ENCODE data around the gene SOX6. TPM values are rescaled to one million over a fixed set of nuclear protein-coding genes. Genes with fewer than 3 reads are reported as not detected.

Gene SOX6
- 11.1 and 11.2 TPM in 2 replicates for total RNA-seq (2016; rRNA removed; fragmentation: Illumina TruSeq; extraction: Trizol)
- total RNA-seq (2016; cell fraction: cytosol; rRNA removed; fragmentation: Illumina TruSeq; extraction: Trizol; ENCODE audit: low read depth), result 5.0 and 7.1 TPM in 2 replicates
- 9.8 TPM in 2 replicates for total RNA-seq (2016; cell fraction: insoluble cytoplasmic fraction; rRNA removed; fragmentation: Illumina TruSeq; extraction: Trizol)
- total RNA-seq (2016; cell fraction: membrane; rRNA removed; fragmentation: Illumina TruSeq; extraction: Trizol), result 3.7 and 4.3 TPM in 2 replicates
- total RNA-seq (2016; cell fraction: nucleus; rRNA removed; fragmentation: Illumina TruSeq; extraction: Trizol), result 42.1 and 45.0 TPM in 2 replicates
- 2.0 and 2.6 TPM in 2 replicates for polyA plus RNA-seq (2011; rRNA removed)
- polyA plus RNA-seq (2011; cell fraction: cytosol; rRNA removed), result 1.5 and 1.6 TPM in 2 replicates
- polyA plus RNA-seq (2011; cell fraction: nucleus; rRNA removed), result 3.0 TPM in 2 replicates
- 1.9 and 2.6 TPM in 2 replicates for polyA plus RNA-seq (2012)
- 0.21 and 0.66 TPM in 2 replicates for polyA plus RNA-seq (2016; cell fraction: cytosol; fragmentation: Illumina TruSeq; extraction: Trizol; ENCODE audit: low read depth)
- polyA plus RNA-seq (2016; cell fraction: insoluble cytoplasmic fraction; fragmentation: Illumina TruSeq; extraction: Trizol; ENCODE audit: low read depth), result 6.1 and 7.0 TPM in 2 replicates
- polyA plus RNA-seq (2016; cell fraction: membrane; fragmentation: Illumina TruSeq; extraction: Trizol; ENCODE audit: low read depth), result 0.65 and 1.4 TPM in 2 replicates
- polyA plus RNA-seq (2016; cell fraction: nucleus; fragmentation: Illumina TruSeq; extraction: Trizol; ENCODE audit: insufficient read depth, low read depth), result 6.4 and 8.3 TPM in 2 replicates
- 0.30 and 10.1 TPM in 2 replicates for polyA minus RNA-seq (2011; rRNA and poly(A)+ RNA removed; ENCODE audit: low replicate concordance)
- polyA minus RNA-seq (2011; cell fraction: cytosol; rRNA and poly(A)+ RNA removed), result 3.0 and 5.5 TPM in 2 replicates
- polyA minus RNA-seq (2011; cell fraction: nucleus; rRNA and poly(A)+ RNA removed), result 72.4 and 79.2 TPM in 2 replicates
- Bru-seq, nascent RNA, result percentile 60 among the genes with signal in this experiment
- percentile 45 among the genes with signal in this experiment for BruChase-seq, experiment 1, labeled RNA remaining after a 6-hour chase
- BruChase-seq, experiment 2, labeled RNA remaining after a 2-hour chase, result percentile 49 among the genes with signal in this experiment
- long read RNA-seq, experiment 1, result 0 reads
- long read RNA-seq, experiment 2, partial matches to known transcripts, result 0 of 3 reads
- long read RNA-seq, experiment 2, other reads (novel, unspliced or antisense), result 3 of 3 reads

GRCh38 chr11:16356057-16356760 is at the start of gene SOX6:
Gene SOX6, minus strand, starts transcription at chr11:16356546. Its CDS starts 15,298 bp downstream, at chr11:16341248.
- peaks cover 65% of the 10 kb centered on the region for H3K4me1 ChIP-seq (ENCODE audit: insufficient read depth, low read length)
- H3K79me2 ChIP-seq (ENCODE audit: insufficient read depth, low read length), result peaks cover 3% of the 10 kb centered on the region
- in situ Hi-C loops (cut with HindIII; ENCODE audit: extremely low pct_ligation_motif_present, low pct_unique_long_range_greater_than_20kb) (no loop called here), intact Hi-C loops (cut with micrococcal nuclease; ENCODE audit: unreplicated experiment) (loop anchor here (2.0 to 5.0 kb wide), 3 partner anchors 47 to 251 kb away; no protein-coding TSS in a partner anchor)
- WGBS (ENCODE audit: low lambda C conversion rate), result 3% methylated on average over 3 of the region's 3 CpGs
- ATAC-seq, result peak; percentile 100
- no peaks in the 10 kb centered on the region for H3K27me3 ChIP-seq (ENCODE audit: control insufficient read depth in 1 of 2, insufficient read depth in 2 of 2, low read length in 2 of 2)
- peak within 1 kb of the TSS; percentile 65 for H3K4me2 ChIP-seq (ENCODE audit: low read depth, low read length)
- peak within 1 kb of the TSS; percentile 63 for H3K27ac ChIP-seq (ENCODE audit: extremely low read length, insufficient read depth, low read length)
- peak; percentile 94 for DNase-seq (ENCODE audit: low spot score)
- CTCF ChIA-PET (ENCODE audit: low intra/inter-chr PET ratio, low total read pairs), result no interaction called here
- H3K4me3 ChIP-seq (replicated peaks in 1 of 3; ENCODE audit: insufficient read depth in 1 of 3, low read depth in 2 of 3, low read length in 3 of 3), result peak within 1 kb of the TSS in 2 of 3 experiments; percentile 31 to 36; a peak in 2 of 6 replicates
- no peak within 1 kb of the TSS for H2AFZ ChIP-seq (ENCODE audit: low read length)
- POLR2A ChIA-PET, result no interaction called here
- no peaks in the 10 kb centered on the region for H3K9me3 ChIP-seq (ENCODE audit: low read length)
- no TSS peak for BruUV-seq (replicated peaks)
- H3K9ac ChIP-seq (ENCODE audit: insufficient read depth, low read depth, low read length), result peak within 1 kb of the TSS; percentile 55
- no peaks in the 10 kb centered on the region for H4K20me1 ChIP-seq (ENCODE audit: insufficient read depth, low read length)
- FAIRE-seq, result peak; percentile 43
- H3K36me3 ChIP-seq (replicated peaks in 1 of 2; ENCODE audit: control insufficient read depth in 1 of 2, insufficient read depth in 2 of 2, low read length in 2 of 2), result no peaks in the 10 kb centered on the region
- TF ChIP-seq ZNF710 (CRISPR knock-in tag; IDR thresholded peaks at IDR 0.05; ENCODE audit: borderline replicate concordance) (no peak), REL (CRISPR knock-in tag; conservative IDR thresholded peaks at IDR 0.05) (no peak), THAP11 (CRISPR knock-in tag; IDR thresholded peaks at IDR 0.05) (no peak), GABPB1 (CRISPR knock-in tag; IDR thresholded peaks at IDR 0.05) (no peak), ZNF335 (CRISPR knock-in tag; IDR thresholded peaks at IDR 0.05) (no peak), IKZF1 (IDR thresholded peaks at IDR 0.05) (no peak), SNAI1 (CRISPR knock-in tag; IDR thresholded peaks at IDR 0.05; ENCODE audit: borderline replicate concordance) (no peak), SP140L (CRISPR knock-in tag; IDR thresholded peaks at IDR 0.05; ENCODE audit: borderline replicate concordance) (no peak), ZGPAT (CRISPR knock-in tag; IDR thresholded peaks at IDR 0.05) (no peak), MIER2 (CRISPR knock-in tag; IDR thresholded peaks at IDR 0.05) (no peak), ARID4A (CRISPR knock-in tag; IDR thresholded peaks at IDR 0.05; ENCODE audit: borderline replicate concordance) (no peak)
